GM19240 (cell line): Measurements from ENCODE around the gene IGFL4.
A peak's percentile ranks its signal among the peaks of the same experiment; 100 is the strongest.
"Not testable (repeated sequence)": the region's sequence is repeated elsewhere in the genome, so short reads cannot be mapped to it uniquely, and the experiment has no call there.

Experiments
- DNase-seq: peaks from one replicate; pipeline ENCODE4 v3.0.0; 2011; ENCODE audit warnings: low spot score; ENCODE audit not compliant: insufficient read length

The IGFL4 gene

GRCh38 chr19:46040952-46041500 is at the start of gene IGFL4:
Gene IGFL4, minus strand, starts transcription at chr19:46041002. Its CDS starts 40 bp downstream, at chr19:46040962.
- DNase-seq: no peak

DNA sequence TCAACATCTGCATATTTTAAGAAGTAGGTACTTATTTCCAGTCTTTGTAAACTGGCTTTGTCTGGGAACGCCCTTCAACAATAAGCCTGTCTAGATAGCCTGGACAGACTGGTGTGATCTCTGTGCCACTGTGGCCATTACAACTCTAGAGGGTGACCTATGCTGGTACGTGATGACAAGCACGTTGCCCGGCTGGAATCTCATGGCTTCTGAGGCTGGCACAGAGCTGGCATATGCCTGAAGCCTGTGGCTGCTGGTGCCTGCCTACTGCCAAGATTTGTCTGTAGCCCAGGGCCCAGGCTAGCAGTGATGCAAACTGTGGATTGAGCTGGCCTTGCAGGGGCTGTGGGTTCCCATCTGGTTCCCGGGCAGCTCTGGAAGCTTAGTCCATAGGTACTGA is 49.6 kb upstream of the IGFL4 start:
- no peak for DNase-seq

GRCh38 chr19:46089432-46089831 is 48.6 kb upstream of the IGFL4 start:
- DNase-seq: no peak

DNA sequence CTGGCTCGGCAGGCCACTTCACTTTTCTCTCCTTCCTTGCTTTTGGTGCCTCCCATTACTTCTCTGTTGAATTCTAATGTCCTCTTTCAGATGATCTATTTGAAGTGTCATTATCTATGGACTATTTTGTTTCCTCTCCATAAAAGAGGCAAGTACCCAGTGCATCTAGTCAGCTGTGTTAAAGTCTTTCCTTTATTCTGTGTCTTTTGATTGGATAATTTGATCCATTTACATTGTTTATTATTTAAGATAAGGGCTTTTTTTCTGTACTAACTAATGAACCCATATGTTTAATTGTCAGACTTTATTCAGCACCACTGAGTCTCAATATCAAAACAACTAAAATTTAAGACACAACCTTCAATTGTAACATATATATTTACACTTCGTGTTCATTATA is 47.3 kb upstream of the IGFL4 start:
- DNase-seq: no peak

DNA sequence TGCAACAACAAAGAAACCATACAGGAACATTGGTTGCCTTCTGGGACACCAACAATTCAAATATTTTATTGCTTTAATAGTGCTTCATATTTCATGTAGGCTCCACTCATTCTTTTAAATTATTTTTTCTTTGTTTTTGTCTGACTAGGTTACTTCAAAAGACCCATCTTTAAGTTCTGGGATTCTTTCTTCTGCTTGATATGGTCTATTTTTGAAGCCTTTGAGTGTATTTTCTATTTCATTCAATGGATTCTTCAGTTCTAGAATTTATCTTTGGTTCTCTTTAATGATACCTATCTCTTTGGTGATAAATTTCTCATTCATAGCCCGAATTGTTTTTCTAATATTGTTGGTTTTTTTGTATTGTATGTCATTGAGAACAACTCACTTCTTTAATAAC is 45.1 kb upstream of the IGFL4 start:
- DNase-seq: no peak

GRCh38 chr19:46082728-46083050 is 41.9 kb upstream of the IGFL4 start:
- no peak for DNase-seq

DNA sequence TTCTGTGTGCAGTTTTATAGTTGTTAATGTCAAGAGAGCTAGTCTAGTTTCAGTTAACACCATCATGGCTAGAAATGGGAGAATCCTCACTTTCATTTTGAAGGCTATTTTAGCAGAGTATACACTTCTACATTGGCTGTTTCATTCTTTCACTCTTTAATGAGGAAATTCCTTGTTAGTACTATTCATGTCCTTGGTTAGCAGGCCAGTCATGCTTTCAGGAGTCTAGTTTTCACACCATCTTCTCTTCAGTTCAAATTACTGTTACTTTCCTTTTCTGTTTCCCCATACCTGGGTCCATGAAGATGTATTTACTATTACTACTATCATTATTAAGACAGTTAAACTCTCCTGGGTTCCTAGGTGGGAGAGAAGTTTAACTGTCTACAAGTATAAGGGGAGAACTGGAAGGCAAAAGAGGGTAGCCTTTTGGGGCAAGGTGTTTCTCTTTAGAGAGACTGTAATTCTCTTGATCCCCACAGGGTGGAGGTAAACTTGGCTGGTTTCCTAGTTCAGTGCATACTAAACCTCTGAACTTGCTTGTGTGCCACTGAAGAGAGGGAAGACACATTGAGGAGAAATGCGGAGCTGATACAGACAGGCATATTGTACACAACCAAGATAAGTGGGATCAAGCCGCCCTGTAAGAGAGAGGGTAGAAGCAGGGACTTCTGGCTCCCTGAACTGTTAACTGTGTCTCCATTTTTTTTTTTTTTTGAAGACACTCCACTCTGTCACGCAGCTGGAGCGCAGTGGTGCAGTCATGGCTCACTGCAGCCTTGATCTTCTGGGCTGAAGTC is 41.3 kb upstream of the IGFL4 start:
- peak; percentile 30 for DNase-seq

GRCh38 chr19:46080561-46080960 is 39.8 kb upstream of the IGFL4 start:
- no peak for DNase-seq

GRCh38 chr19:46079576-46079975 is 38.8 kb upstream of the IGFL4 start:
- no peak for DNase-seq

- DNase-seq: not testable (repeated sequence)
Measured at GRCh38 chr19:46078573-46079332, 38.0 kb upstream of the IGFL4 start.

GRCh38 chr19:46077815-46078167 is 37.0 kb upstream of the IGFL4 start:
- no peak for DNase-seq

- peak; percentile 6 for DNase-seq
Measured at GRCh38 chr19:46076951-46077814, 36.4 kb upstream of the IGFL4 start.

GRCh38 chr19:46076031-46076880 is 35.5 kb upstream of the IGFL4 start:
- no peak for DNase-seq

DNA sequence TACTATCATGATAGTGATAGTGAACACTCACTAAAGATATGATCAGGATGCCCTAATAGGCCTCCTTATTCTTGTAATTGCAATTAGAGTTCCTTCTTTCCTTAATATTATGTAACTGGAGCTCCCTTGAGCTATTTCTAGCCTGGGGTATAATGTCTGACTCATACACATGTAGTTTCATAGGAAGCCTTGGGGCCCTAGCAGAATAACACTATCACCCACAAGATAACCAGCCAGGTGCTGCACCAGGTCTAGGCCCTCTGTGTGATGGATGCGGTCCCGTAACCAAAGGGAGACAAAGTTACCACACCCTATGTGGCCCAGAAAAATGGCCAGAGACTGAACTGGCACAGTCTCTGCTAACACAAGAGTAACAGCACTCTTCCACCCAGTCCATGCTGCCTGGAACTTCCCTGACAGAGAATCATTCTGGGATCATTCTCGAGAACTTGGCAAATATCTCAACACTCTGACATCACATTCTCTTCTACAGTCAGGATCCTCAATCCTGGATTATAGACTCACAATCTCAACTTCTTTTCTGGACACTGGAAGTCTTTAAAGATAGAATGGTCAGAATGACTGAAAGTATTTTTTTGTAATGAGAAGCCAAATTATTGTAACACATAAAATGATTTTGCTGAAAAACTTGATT is 32.6 kb upstream of the IGFL4 start:
- DNase-seq: no peak

DNA sequence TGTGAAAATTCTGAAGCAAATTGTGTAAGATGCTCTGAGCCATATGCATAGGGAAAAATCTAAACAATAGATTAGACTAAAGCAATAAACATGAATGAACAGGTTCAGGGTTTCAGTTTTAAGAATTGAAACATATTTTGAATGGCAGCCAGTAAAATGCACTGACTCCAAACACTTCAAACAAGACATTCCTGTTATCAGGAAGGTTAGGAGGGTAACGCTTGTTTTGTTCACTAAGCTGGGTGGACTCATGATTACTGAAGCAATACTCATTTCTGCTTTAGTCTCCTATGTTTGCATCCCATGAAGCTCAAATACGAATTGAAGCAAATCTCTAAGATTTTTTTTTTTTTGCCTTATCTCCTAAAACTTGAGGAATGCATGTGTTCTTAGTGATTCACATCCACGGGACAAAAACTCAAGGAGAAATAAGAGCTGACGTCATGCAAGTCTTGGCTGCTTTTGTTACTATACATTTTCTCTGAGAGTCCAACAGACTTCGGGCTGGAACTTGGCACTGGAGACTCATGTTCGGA is 29.1 kb upstream of the IGFL4 start:
- DNase-seq: no peak

GRCh38 chr19:46068345-46069258 is 27.8 kb upstream of the IGFL4 start:
- no peak for DNase-seq

GRCh38 chr19:46067691-46068090 is 26.9 kb upstream of the IGFL4 start:
- DNase-seq: no peak

- no peak for DNase-seq
Measured at GRCh38 chr19:46066471-46066870, 25.7 kb upstream of the IGFL4 start.

GRCh38 chr19:46065486-46066071 is 24.8 kb upstream of the IGFL4 start:
- no peak for DNase-seq
